ENCODE measurements around the gene HYAL4. TPM values are rescaled to one million over a fixed set of nuclear protein-coding genes. Genes with fewer than 3 reads are reported as not detected.

The HYAL4 gene
- total RNA-seq, 4 donors from 2014 or later = 0.95 to 2.8 (median 1.9) TPM

- Histone ChIP-seq H3K4me3 (no peak overlapping the region), H3K4me1 (no peaks in the 10 kb centered on the region), H3K27ac (no peak overlapping the region), H3K36me3 (no peaks in the 10 kb centered on the region), H3K27me3 (no peaks in the 10 kb centered on the region), H3K9me3 (no peaks in the 10 kb centered on the region)
- WGBS = 32% methylated on average over 2 of the region's 2 CpGs
- DNase-seq (ENCODE audit: low spot score in 2 of 2) = no peak
- TF ChIP-seq CTCF (IDR thresholded peaks at IDR 0.05) (no peak), EP300 (IDR thresholded peaks at IDR 0.05) (no peak), POLR2AphosphoS5 (IDR thresholded peaks at IDR 0.05) (no peak)
These were observed 71.3 kb downstream of the HYAL4 start for GRCh38 chr7:123916240-123916724.

GRCh38 chr7:123917878-123918277 lies 72.9 kb downstream of the HYAL4 start:
- no peak for DNase-seq (ENCODE audit: low spot score in 2 of 2)
- H3K27ac ChIP-seq = no peak overlapping the region
- H3K27me3 ChIP-seq = no peaks in the 10 kb centered on the region
- H3K36me3 ChIP-seq = no peaks in the 10 kb centered on the region
- TF ChIP-seq POLR2A (IDR thresholded peaks at IDR 0.05) = no peak
- TF ChIP-seq POLR2AphosphoS5 (IDR thresholded peaks at IDR 0.05) = no peak
- TF ChIP-seq EP300 (IDR thresholded peaks at IDR 0.05) = no peak
- no peak for TF ChIP-seq CTCF (IDR thresholded peaks at IDR 0.05)
- 91% methylated on average over 12 of the region's 12 CpGs for WGBS
- no peak overlapping the region for H3K4me3 ChIP-seq
- H3K9me3 ChIP-seq = no peaks in the 10 kb centered on the region
- H3K4me1 ChIP-seq = no peaks in the 10 kb centered on the region

- Histone ChIP-seq H3K9me3 (no peaks in the 10 kb centered on the region), H3K27ac (no peak overlapping the region), H3K27me3 (no peaks in the 10 kb centered on the region), H3K36me3 (no peaks in the 10 kb centered on the region), H3K4me1 (no peaks in the 10 kb centered on the region), H3K4me3 (no peak overlapping the region)
- no peak for TF ChIP-seq EP300 (IDR thresholded peaks at IDR 0.05)
- no peak for TF ChIP-seq CTCF (IDR thresholded peaks at IDR 0.05)
- no peak for TF ChIP-seq POLR2AphosphoS5 (IDR thresholded peaks at IDR 0.05)
- no peak for TF ChIP-seq POLR2A (IDR thresholded peaks at IDR 0.05)
- 88% methylated on average over 8 of the region's 8 CpGs for WGBS
- DNase-seq (ENCODE audit: low spot score in 2 of 2) = no peak
These were observed 73.3 kb downstream of the HYAL4 start for GRCh38 chr7:123918309-123918708.

- 79% methylated on average over 4 of the region's 4 CpGs for WGBS
These were observed 78.6 kb downstream of the HYAL4 start for GRCh38 chr7:123923599-123923998.

GRCh38 chr7:123924941-123925340 lies 80.0 kb downstream of the HYAL4 start, which contains the start of gene SPAM1:
SPAM1 (plus strand) TSS chr7:123925241; CDS start chr7:123953571, 28,330 bp downstream.
- DNase-seq (ENCODE audit: low spot score in 2 of 2) = no peak
- no peak within 1 kb of the TSS for H3K4me3 ChIP-seq
- no peak within 1 kb of the TSS for H3K27ac ChIP-seq
- no peaks in the 10 kb centered on the region for H3K36me3 ChIP-seq
- no peaks in the 10 kb centered on the region for H3K27me3 ChIP-seq
- no peaks in the 10 kb centered on the region for H3K9me3 ChIP-seq
- TF ChIP-seq EP300 (IDR thresholded peaks at IDR 0.05) = no peak
- no peak for TF ChIP-seq POLR2AphosphoS5 (IDR thresholded peaks at IDR 0.05)
- TF ChIP-seq POLR2A (IDR thresholded peaks at IDR 0.05) = no peak
- no peak for TF ChIP-seq CTCF (IDR thresholded peaks at IDR 0.05)
- H3K4me1 ChIP-seq = no peaks in the 10 kb centered on the region

More at GRCh38 chr7:123923599-123923998, 78.6 kb downstream of the HYAL4 start:
- no peaks in the 10 kb centered on the region for H3K4me1 ChIP-seq
- TF ChIP-seq EP300 (IDR thresholded peaks at IDR 0.05) = no peak
- no peak for TF ChIP-seq POLR2AphosphoS5 (IDR thresholded peaks at IDR 0.05)
- no peak for TF ChIP-seq POLR2A (IDR thresholded peaks at IDR 0.05)
- no peak for TF ChIP-seq CTCF (IDR thresholded peaks at IDR 0.05)
- H3K9me3 ChIP-seq = no peaks in the 10 kb centered on the region
- H3K36me3 ChIP-seq = no peaks in the 10 kb centered on the region
- DNase-seq (ENCODE audit: low spot score in 2 of 2) = no peak
- H3K27ac ChIP-seq = no peak overlapping the region
- H3K27me3 ChIP-seq = no peaks in the 10 kb centered on the region
- H3K4me3 ChIP-seq = no peak overlapping the region

Other genes starting within 250 kb of the HYAL4 start
- gene ASB15, start 243.3 kb upstream of the HYAL4 start, total RNA-seq = not detected
- gene LMOD2, start 189.3 kb upstream of the HYAL4 start, total RNA-seq = not detected
- 10 to 100 TPM; 29.3 to 40.0 (median 29.7) TPM for gene WASL, start 96.2 kb upstream of the HYAL4 start, total RNA-seq
- gene SPAM1, start 80.1 kb downstream of the HYAL4 start, total RNA-seq = not detected
- not detected for gene TMEM229A, start 187.9 kb downstream of the HYAL4 start, total RNA-seq

All from suprapubic skin (tissue), 4 donors.